Mesenchymal stem cell (in vitro differentiated cells and primary cell): ENCODE results near the gene PCDHGA10.
"Not testable (repeated sequence)": the region's sequence is repeated elsewhere in the genome, so short reads cannot be mapped to it uniquely, and the experiment has no call there.

Experiments used
- DNase-seq: peaks from one replicate; pipeline ENCODE4 v3.0.0-alpha.2; 2013
- H2AFZ ChIP-seq: one replicate; pipeline ENCODE4 v1.6.1; 2013; ENCODE audit warnings: low read depth, mild to moderate bottlenecking, control low read depth, inconsistent platforms, low read length, moderate library complexity
- H2AK5ac ChIP-seq: 2 replicates; pipeline ENCODE4 v1.6.1; 2013; ENCODE audit warnings: low read length, moderate library complexity, mild to moderate bottlenecking, inconsistent platforms; ENCODE audit not compliant: severe bottlenecking
- H2BK120ac ChIP-seq: one replicate; pipeline ENCODE4 v1.6.1; 2013; ENCODE audit warnings: low read depth, mild to moderate bottlenecking, inconsistent platforms, low read length, moderate library complexity
- H2BK12ac ChIP-seq, 2 experiments: one replicate each; pipeline ENCODE4 v1.6.1; 2013; ENCODE audit warnings: inconsistent platforms in 2 of 2, low read length in 2 of 2, mild to moderate bottlenecking in 2 of 2, moderate library complexity in 2 of 2, control low read depth in 1 of 2
- H2BK15ac ChIP-seq: one replicate; pipeline ENCODE4 v1.6.1; 2013; ENCODE audit warnings: mild to moderate bottlenecking, low read depth, inconsistent platforms; ENCODE audit not compliant: poor library complexity, severe bottlenecking
- H2BK5ac ChIP-seq: 2 replicates; pipeline ENCODE4 v1.6.1; 2013; ENCODE audit warnings: low read depth, mild to moderate bottlenecking, low read length, control low read depth, inconsistent platforms; ENCODE audit not compliant: poor library complexity, severe bottlenecking
- H3K14ac ChIP-seq, 2 experiments: one replicate each; pipeline ENCODE4 v1.6.1; 2013; ENCODE audit warnings: inconsistent platforms in 2 of 2, low read length in 2 of 2, control low read depth in 1 of 2, mild to moderate bottlenecking in 1 of 2, moderate library complexity in 1 of 2
- H3K18ac ChIP-seq, 2 experiments: one replicate each; pipeline ENCODE4 v1.6.1; 2013; ENCODE audit warnings: inconsistent platforms in 2 of 2, low read length in 2 of 2, control low read depth in 1 of 2, low read depth in 1 of 2, mild to moderate bottlenecking in 1 of 2
- H3K23ac ChIP-seq, 2 experiments: one replicate each; pipeline ENCODE4 v1.6.1; 2013; ENCODE audit warnings: inconsistent platforms in 2 of 2, low read length in 2 of 2, mild to moderate bottlenecking in 2 of 2, moderate library complexity in 2 of 2, control low read depth in 1 of 2
- H3K27ac ChIP-seq: 2 replicates; pipeline ENCODE4 v1.5.1; 2013; ENCODE audit warnings: mild to moderate bottlenecking, moderate library complexity, low read length, control low read depth, inconsistent platforms; ENCODE audit not compliant: poor library complexity, severe bottlenecking
- H3K27me3 ChIP-seq, 2 experiments: 2 replicates each; pipeline versions ENCODE4 v1.6.1 to v1.7.0; 2013; ENCODE audit warnings: low read length in 2 of 2, mild to moderate bottlenecking in 2 of 2, moderate library complexity in 2 of 2, control low read depth in 1 of 2, inconsistent platforms in 1 of 2; ENCODE audit not compliant: control insufficient read depth in 1 of 2, insufficient read depth in 1 of 2
- H3K36me3 ChIP-seq, 2 experiments: 2 replicates each; pipeline versions ENCODE4 v1.6.1 to v1.7.0; 2013; ENCODE audit warnings: low read length in 2 of 2, control low read depth in 1 of 2, inconsistent platforms in 1 of 2, low read depth in 1 of 2, mild to moderate bottlenecking in 1 of 2; ENCODE audit not compliant: insufficient read depth in 2 of 2, control insufficient read depth in 1 of 2
- H3K4ac ChIP-seq, 2 experiments: one replicate each; pipeline ENCODE4 v1.6.1; 2013; ENCODE audit warnings: inconsistent platforms in 2 of 2, low read length in 2 of 2, mild to moderate bottlenecking in 2 of 2, moderate library complexity in 2 of 2, control low read depth in 1 of 2, low read depth in 1 of 2
- H3K4me1 ChIP-seq: 2 replicates; pipeline ENCODE4 v1.6.1; 2013; ENCODE audit warnings: low read depth, low read length, control low read depth; ENCODE audit not compliant: control insufficient read depth, insufficient read depth
- H3K4me2 ChIP-seq: 2 replicates; pipeline ENCODE4 v1.6.1; 2013; ENCODE audit warnings: low read length, mild to moderate bottlenecking, inconsistent platforms; ENCODE audit not compliant: poor library complexity, severe bottlenecking
- H3K4me3 ChIP-seq, 2 experiments: 2 replicates each; pipeline versions ENCODE4 v1.5.1 to v1.7.0; 2013; ENCODE audit warnings: low read length in 2 of 2, mild to moderate bottlenecking in 2 of 2, control low read depth in 1 of 2, low read depth in 1 of 2; ENCODE audit not compliant: insufficient read depth in 1 of 2
- H3K79me1 ChIP-seq: replicated peaks from 2 replicates; pipeline ENCODE4 v1.6.1; 2013; ENCODE audit warnings: mild to moderate bottlenecking, control low read depth, low read length, inconsistent platforms; ENCODE audit not compliant: poor library complexity, severe bottlenecking
- H3K9ac ChIP-seq: 2 replicates; pipeline ENCODE4 v1.7.0; 2013; ENCODE audit warnings: mild to moderate bottlenecking, low read length, moderate library complexity
- H3K9me3 ChIP-seq: 2 replicates; pipeline ENCODE4 v1.7.0; 2013; ENCODE audit warnings: mild to moderate bottlenecking, low read length; ENCODE audit not compliant: control insufficient read depth
- H4K8ac ChIP-seq: one replicate; pipeline ENCODE4 v1.6.1; 2013; ENCODE audit warnings: inconsistent platforms, mild to moderate bottlenecking, low read length, moderate library complexity
- H4K91ac ChIP-seq: one replicate; pipeline ENCODE4 v1.6.1; 2013; ENCODE audit warnings: mild to moderate bottlenecking, low read length, inconsistent platforms
- WGBS: methylation state at CpG from one replicate; pipeline ENCODE4 v1.1.7; 2013; ENCODE audit warnings: mixed read lengths; 5-methylcytosine and 5-hydroxymethylcytosine counted together

PCDHGA10 gene

GRCh38 chr5:141409598-141410306 lies 3.0 kb upstream of the PCDHGA10 start:
- H3K4me1 ChIP-seq: peaks cover 2% of the 10 kb centered on the region
- no peak overlapping the region for H3K23ac ChIP-seq
- H2BK12ac ChIP-seq: peak overlapping the region in 1 of 2 experiments; percentile 3
- H2BK5ac ChIP-seq: no peak overlapping the region
- peak overlapping the region in 1 of 2 experiments; percentile 81 for H3K14ac ChIP-seq
- no peak overlapping the region for H2AFZ ChIP-seq
- peaks cover 32% of the 10 kb centered on the region for H3K79me1 ChIP-seq
- peak overlapping the region; percentile 20 to 35 for H3K4me3 ChIP-seq
- no peak overlapping the region for H2BK120ac ChIP-seq
- peaks cover 0 to 17% of the 10 kb centered on the region in 2 experiments for H3K27me3 ChIP-seq
- H3K27ac ChIP-seq: no peak overlapping the region
- no peak overlapping the region for H3K4ac ChIP-seq
- H3K4me2 ChIP-seq: no peak overlapping the region
- H2AK5ac ChIP-seq: no peak overlapping the region
- peaks cover 26% of the 10 kb centered on the region for H3K9me3 ChIP-seq
- H3K18ac ChIP-seq: no peak overlapping the region
- H4K8ac ChIP-seq: no peak overlapping the region
- H3K9ac ChIP-seq: no peak overlapping the region
- peak overlapping the region; percentile 16 for H4K91ac ChIP-seq
- no peak overlapping the region for H2BK15ac ChIP-seq
- peaks cover 0 to 32% of the 10 kb centered on the region in 2 experiments for H3K36me3 ChIP-seq
- 99% methylated on average over 64 of the region's 64 CpGs for WGBS
- DNase-seq: no peak

- Histone ChIP-seq H3K27me3 (peaks cover 0 to 17% of the 10 kb centered on the region in 2 experiments), H3K36me3 (peaks cover 0 to 38% of the 10 kb centered on the region in 2 experiments), H3K79me1 (peaks cover 34% of the 10 kb centered on the region), H2BK5ac (no peak overlapping the region), H3K27ac (no peak overlapping the region), H4K91ac (no peak overlapping the region), H4K8ac (no peak overlapping the region), H3K4me1 (peaks cover 2% of the 10 kb centered on the region), H3K4me3 (no peak overlapping the region), H2BK15ac (no peak overlapping the region), H2BK12ac (no peak overlapping the region), H2AK5ac (no peak overlapping the region), H3K18ac (no peak overlapping the region), H3K9me3 (peaks cover 22% of the 10 kb centered on the region), H3K14ac (no peak overlapping the region), H3K4ac (no peak overlapping the region), H3K9ac (no peak overlapping the region), H2AFZ (no peak overlapping the region), H2BK120ac (no peak overlapping the region), H3K23ac (no peak overlapping the region), H3K4me2 (no peak overlapping the region)
- WGBS: 95% methylated on average over 3 of the region's 3 CpGs
- peak; percentile 4 for DNase-seq
Measured at GRCh38 chr5:141411575-141411974, 1.2 kb upstream of the PCDHGA10 start.

- Histone ChIP-seq H4K8ac (no peak overlapping the region), H4K91ac (no peak overlapping the region), H3K9ac (peak overlapping the region; percentile 85), H2BK5ac (no peak overlapping the region), H3K79me1 (peaks cover 37% of the 10 kb centered on the region), H3K14ac (no peak overlapping the region), H2AFZ (no peak overlapping the region), H3K18ac (no peak overlapping the region), H2BK12ac (no peak overlapping the region), H3K27me3 (peaks cover 0 to 16% of the 10 kb centered on the region in 2 experiments), H3K9me3 (peaks cover 13% of the 10 kb centered on the region), H2AK5ac (no peak overlapping the region), H3K27ac (no peak overlapping the region), H3K36me3 (peaks cover 0 to 37% of the 10 kb centered on the region in 2 experiments), H3K23ac (no peak overlapping the region), H2BK120ac (no peak overlapping the region), H2BK15ac (no peak overlapping the region), H3K4me2 (no peak overlapping the region), H3K4ac (no peak overlapping the region), H3K4me1 (peaks cover 4% of the 10 kb centered on the region), H3K4me3 (peak overlapping the region in 1 of 2 experiments; percentile 87)
- DNase-seq: peak; percentile 12
- 77% methylated on average over 23 of the region's 25 CpGs for WGBS
Measured at GRCh38 chr5:141413540-141414069, 818 bp downstream of the PCDHGA10 start.

GRCh38 chr5:141414548-141415274 lies 1.9 kb downstream of the PCDHGA10 start:
- not testable (repeated sequence) for H3K27me3 ChIP-seq, H4K91ac ChIP-seq, H3K9me3 ChIP-seq, H3K9ac ChIP-seq, H2BK5ac ChIP-seq, H2BK12ac ChIP-seq, H2BK15ac ChIP-seq, H3K18ac ChIP-seq, H2AFZ ChIP-seq, DNase-seq, H3K14ac ChIP-seq, H3K27ac ChIP-seq, H3K4me2 ChIP-seq, H2AK5ac ChIP-seq, H3K4ac ChIP-seq, H3K23ac ChIP-seq, H4K8ac ChIP-seq, H3K4me1 ChIP-seq, H2BK120ac ChIP-seq
- 97% methylated on average over 38 of the region's 46 CpGs for WGBS
- H3K79me1 ChIP-seq: peaks cover 40% of the 10 kb centered on the region
- peaks cover under 1 to 40% of the 10 kb centered on the region in 2 experiments for H3K36me3 ChIP-seq
- peak overlapping the region in 1 of 2 experiments; percentile 87 for H3K4me3 ChIP-seq
